ENCODE data around the gene LRG1. TPM values are rescaled to one million over a fixed set of nuclear protein-coding genes. Genes with fewer than 3 reads are reported as not detected.

The LRG1 gene
- polyA plus RNA-seq, 1 donor from 2014 or later: not detected

DNA sequence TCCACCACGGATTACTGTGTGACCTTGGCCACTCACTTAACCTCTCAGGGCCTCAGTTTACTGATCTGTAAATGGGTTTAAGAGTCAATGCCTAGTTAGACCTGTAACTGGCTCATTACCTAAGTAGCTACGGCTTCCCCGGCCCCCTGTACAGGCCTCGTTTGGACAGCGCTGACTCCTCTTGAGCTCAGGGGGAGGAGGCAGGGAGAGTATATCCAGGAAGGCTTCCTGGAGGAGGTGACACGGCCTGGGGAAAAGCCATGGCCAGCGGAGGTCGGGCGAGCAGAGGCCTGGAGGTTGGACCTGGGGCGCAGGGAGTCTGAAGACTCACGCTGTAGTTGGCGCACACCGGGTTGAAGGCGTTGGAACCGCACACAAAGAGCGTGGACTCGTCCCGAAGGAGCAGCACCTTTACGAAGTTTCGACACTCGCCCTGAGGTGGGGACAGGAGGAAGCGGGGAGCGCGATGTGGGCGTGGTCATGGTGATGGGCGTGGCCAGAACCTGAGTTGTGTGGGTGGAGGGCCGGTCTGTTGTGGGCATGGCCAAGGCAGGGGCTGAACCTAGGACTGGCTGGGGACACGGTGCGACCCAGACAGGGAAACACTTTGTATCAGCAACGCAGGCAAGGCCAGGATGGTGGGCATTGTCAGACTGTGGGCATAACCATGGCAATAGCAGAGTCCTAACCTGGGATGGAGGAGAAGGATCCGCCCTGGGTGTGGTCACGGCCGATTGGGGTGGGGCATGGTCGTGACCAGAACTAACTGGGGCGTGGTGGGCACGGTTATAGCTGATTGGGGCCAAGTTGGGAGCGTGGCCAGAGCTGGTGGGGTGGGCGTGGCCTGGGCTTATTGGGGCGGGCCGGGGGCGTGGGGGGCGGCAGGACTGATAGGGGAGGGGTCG, 16.1 kb upstream of the LRG1 start:
- H3K4me2 ChIP-seq (ENCODE audit: low read length): no peak overlapping the region
- H3F3A ChIP-seq (ENCODE audit: insufficient read depth, low read length, poor library complexity, severe bottlenecking): no peaks in the 10 kb centered on the region
- no peak overlapping the region for H3K27ac ChIP-seq (ENCODE audit: low read length)
- H3K9me2 ChIP-seq (ENCODE audit: insufficient read depth, low read length): no peaks in the 10 kb centered on the region
- peaks cover 22% of the 10 kb centered on the region for H3K36me3 ChIP-seq (ENCODE audit: insufficient read depth, low read length)
- no peak overlapping the region for H3K9ac ChIP-seq (ENCODE audit: low read length)
- H2AFZ ChIP-seq (ENCODE audit: low read depth, low read length): no peak overlapping the region
- no peaks in the 10 kb centered on the region for H3K79me2 ChIP-seq (replicated peaks; ENCODE audit: insufficient read depth, low read length)
- no peaks in the 10 kb centered on the region for H4K20me1 ChIP-seq (ENCODE audit: insufficient read depth)
- no peaks in the 10 kb centered on the region for H3K9me3 ChIP-seq (ENCODE audit: low read length)
- H3K27me3 ChIP-seq (ENCODE audit: insufficient read depth, low read depth, low read length): no peaks in the 10 kb centered on the region
- H3K4me3 ChIP-seq (ENCODE audit: low read length): no peak overlapping the region
- TF ChIP-seq, protein P1, sequence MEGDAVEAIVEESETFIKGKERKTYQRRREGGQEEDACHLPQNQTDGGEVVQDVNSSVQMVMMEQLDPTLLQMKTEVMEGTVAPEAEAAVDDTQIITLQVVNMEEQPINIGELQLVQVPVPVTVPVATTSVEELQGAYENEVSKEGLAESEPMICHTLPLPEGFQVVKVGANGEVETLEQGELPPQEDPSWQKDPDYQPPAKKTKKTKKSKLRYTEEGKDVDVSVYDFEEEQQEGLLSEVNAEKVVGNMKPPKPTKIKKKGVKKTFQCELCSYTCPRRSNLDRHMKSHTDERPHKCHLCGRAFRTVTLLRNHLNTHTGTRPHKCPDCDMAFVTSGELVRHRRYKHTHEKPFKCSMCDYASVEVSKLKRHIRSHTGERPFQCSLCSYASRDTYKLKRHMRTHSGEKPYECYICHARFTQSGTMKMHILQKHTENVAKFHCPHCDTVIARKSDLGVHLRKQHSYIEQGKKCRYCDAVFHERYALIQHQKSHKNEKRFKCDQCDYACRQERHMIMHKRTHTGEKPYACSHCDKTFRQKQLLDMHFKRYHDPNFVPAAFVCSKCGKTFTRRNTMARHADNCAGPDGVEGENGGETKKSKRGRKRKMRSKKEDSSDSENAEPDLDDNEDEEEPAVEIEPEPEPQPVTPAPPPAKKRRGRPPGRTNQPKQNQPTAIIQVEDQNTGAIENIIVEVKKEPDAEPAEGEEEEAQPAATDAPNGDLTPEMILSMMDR (IDR thresholded peaks at IDR 0.05; ENCODE audit: poor library complexity, severe bottlenecking): no peak
- TF ChIP-seq EZH2 (IDR thresholded peaks at IDR 0.05; ENCODE audit: borderline replicate concordance, insufficient read depth, low read length, poor library complexity, severe bottlenecking) (no peak), SMC3 (conservative IDR thresholded peaks at IDR 0.05; ENCODE audit: poor library complexity) (no peak), TAF1 (IDR thresholded peaks at IDR 0.05; ENCODE audit: low read depth) (no peak), POLR2AphosphoS5 (IDR thresholded peaks at IDR 0.05) (no peak), MXI1 (conservative IDR thresholded peaks at IDR 0.05; ENCODE audit: poor library complexity, severe bottlenecking) (no peak), RAD21 (conservative IDR thresholded peaks at IDR 0.05) (no peak), EP300 (conservative IDR thresholded peaks at IDR 0.05; ENCODE audit: poor library complexity, severe bottlenecking) (no peak)
- TF ChIP-seq, protein P2, sequence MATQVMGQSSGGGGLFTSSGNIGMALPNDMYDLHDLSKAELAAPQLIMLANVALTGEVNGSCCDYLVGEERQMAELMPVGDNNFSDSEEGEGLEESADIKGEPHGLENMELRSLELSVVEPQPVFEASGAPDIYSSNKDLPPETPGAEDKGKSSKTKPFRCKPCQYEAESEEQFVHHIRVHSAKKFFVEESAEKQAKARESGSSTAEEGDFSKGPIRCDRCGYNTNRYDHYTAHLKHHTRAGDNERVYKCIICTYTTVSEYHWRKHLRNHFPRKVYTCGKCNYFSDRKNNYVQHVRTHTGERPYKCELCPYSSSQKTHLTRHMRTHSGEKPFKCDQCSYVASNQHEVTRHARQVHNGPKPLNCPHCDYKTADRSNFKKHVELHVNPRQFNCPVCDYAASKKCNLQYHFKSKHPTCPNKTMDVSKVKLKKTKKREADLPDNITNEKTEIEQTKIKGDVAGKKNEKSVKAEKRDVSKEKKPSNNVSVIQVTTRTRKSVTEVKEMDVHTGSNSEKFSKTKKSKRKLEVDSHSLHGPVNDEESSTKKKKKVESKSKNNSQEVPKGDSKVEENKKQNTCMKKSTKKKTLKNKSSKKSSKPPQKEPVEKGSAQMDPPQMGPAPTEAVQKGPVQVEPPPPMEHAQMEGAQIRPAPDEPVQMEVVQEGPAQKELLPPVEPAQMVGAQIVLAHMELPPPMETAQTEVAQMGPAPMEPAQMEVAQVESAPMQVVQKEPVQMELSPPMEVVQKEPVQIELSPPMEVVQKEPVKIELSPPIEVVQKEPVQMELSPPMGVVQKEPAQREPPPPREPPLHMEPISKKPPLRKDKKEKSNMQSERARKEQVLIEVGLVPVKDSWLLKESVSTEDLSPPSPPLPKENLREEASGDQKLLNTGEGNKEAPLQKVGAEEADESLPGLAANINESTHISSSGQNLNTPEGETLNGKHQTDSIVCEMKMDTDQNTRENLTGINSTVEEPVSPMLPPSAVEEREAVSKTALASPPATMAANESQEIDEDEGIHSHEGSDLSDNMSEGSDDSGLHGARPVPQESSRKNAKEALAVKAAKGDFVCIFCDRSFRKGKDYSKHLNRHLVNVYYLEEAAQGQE (IDR thresholded peaks at IDR 0.05; ENCODE audit: borderline replicate concordance): no peak

DNA sequence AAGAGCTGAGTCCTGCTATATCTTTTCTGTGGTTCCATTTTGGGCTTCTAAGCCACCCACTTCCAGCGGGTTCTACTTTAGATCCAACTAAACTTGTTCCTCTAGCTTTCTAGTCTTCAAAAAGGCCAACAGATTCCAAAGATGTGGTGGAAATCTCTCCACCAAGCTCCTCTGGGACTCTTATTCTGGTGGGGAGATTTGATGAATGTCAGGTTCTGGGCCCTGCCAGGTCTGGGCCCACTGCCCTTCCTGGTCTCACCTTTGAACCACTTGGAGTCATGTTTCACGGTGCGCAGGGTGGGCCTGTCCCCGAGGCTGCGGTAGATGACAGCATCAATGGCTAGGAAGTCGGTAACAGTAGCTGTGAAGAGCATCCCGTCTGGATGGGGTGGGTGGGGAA, 14.9 kb upstream of the LRG1 start:
- TF ChIP-seq TAF1 (IDR thresholded peaks at IDR 0.05; ENCODE audit: low read depth): no peak
- H4K20me1 ChIP-seq (ENCODE audit: insufficient read depth): no peaks in the 10 kb centered on the region
- H3F3A ChIP-seq (ENCODE audit: insufficient read depth, low read length, poor library complexity, severe bottlenecking): no peaks in the 10 kb centered on the region
- H3K36me3 ChIP-seq (ENCODE audit: insufficient read depth, low read length): peaks cover 26% of the 10 kb centered on the region
- no peaks in the 10 kb centered on the region for H3K9me3 ChIP-seq (ENCODE audit: low read length)
- no peaks in the 10 kb centered on the region for H3K27me3 ChIP-seq (ENCODE audit: insufficient read depth, low read depth, low read length)
- H3K4me3 ChIP-seq (ENCODE audit: low read length): no peak overlapping the region
- no peaks in the 10 kb centered on the region for H3K9me2 ChIP-seq (ENCODE audit: insufficient read depth, low read length)
- H3K79me2 ChIP-seq (replicated peaks; ENCODE audit: insufficient read depth, low read length): no peaks in the 10 kb centered on the region
- H2AFZ ChIP-seq (ENCODE audit: low read depth, low read length): no peak overlapping the region
- H3K9ac ChIP-seq (ENCODE audit: low read length): no peak overlapping the region
- no peak overlapping the region for H3K27ac ChIP-seq (ENCODE audit: low read length)
- no peak overlapping the region for H3K4me2 ChIP-seq (ENCODE audit: low read length)

Measured in neural cell (in vitro differentiated cells).